ENCODE measurements around the gene PFN1.

Gene PFN1

GRCh38 chr17:4903051-4903818, 45.1 kb downstream of the PFN1 start, which contains the start of gene CHRNE:
Gene CHRNE (minus strand): TSS chr17:4903098. CDS start chr17:4903063, 35 bp downstream.
- no peaks in the 10 kb centered on the region for H3K36me3 ChIP-seq (ENCODE audit: control insufficient read depth in 2 of 2, insufficient read depth in 2 of 2, low read length in 2 of 2)
- peaks cover 21 to 29% of the 10 kb centered on the region in 2 donors for H3K4me1 ChIP-seq (ENCODE audit: control insufficient read depth in 2 of 2, insufficient read depth in 2 of 2, low read length in 2 of 2)
- peaks cover 4 to 13% of the 10 kb centered on the region in 2 donors for H3K27me3 ChIP-seq (ENCODE audit: control insufficient read depth in 2 of 2, insufficient read depth in 2 of 2, low read length in 2 of 2)
- H3K9me3 ChIP-seq (ENCODE audit: control insufficient read depth in 2 of 2, low read length in 2 of 2), result no peaks in the 10 kb centered on the region
- no peak within 1 kb of the TSS for H3K9ac ChIP-seq (ENCODE audit: low read depth in 1 of 2, low read length in 2 of 2)
- peak within 1 kb of the TSS in 1 of 2 donors; percentile 45 for H3K4me3 ChIP-seq (ENCODE audit: low read length in 2 of 2)
- peak within 1 kb of the TSS in 1 of 2 donors; percentile 44 for H3K27ac ChIP-seq (ENCODE audit: low read depth in 2 of 2, low read length in 2 of 2)

GRCh38 chr17:4902540-4902939, 45.8 kb downstream of the PFN1 start:
- Histone ChIP-seq H3K4me3 (ENCODE audit: low read length in 2 of 2) (no peak overlapping the region), H3K36me3 (ENCODE audit: control insufficient read depth in 2 of 2, insufficient read depth in 2 of 2, low read length in 2 of 2) (no peaks in the 10 kb centered on the region), H3K4me1 (ENCODE audit: control insufficient read depth in 2 of 2, insufficient read depth in 2 of 2, low read length in 2 of 2) (peaks cover 21 to 29% of the 10 kb centered on the region in 2 donors), H3K9me3 (ENCODE audit: control insufficient read depth in 2 of 2, low read length in 2 of 2) (no peaks in the 10 kb centered on the region), H3K27me3 (ENCODE audit: control insufficient read depth in 2 of 2, insufficient read depth in 2 of 2, low read length in 2 of 2) (peaks cover 4 to 13% of the 10 kb centered on the region in 2 donors), H3K9ac (ENCODE audit: low read depth in 1 of 2, low read length in 2 of 2) (no peak overlapping the region), H3K27ac (ENCODE audit: low read depth in 2 of 2, low read length in 2 of 2) (peak overlapping the region in 1 of 2 donors; percentile 44)

GRCh38 chr17:4901648-4902344, 46.5 kb downstream of the PFN1 start:
- Histone ChIP-seq H3K9me3 (ENCODE audit: control insufficient read depth in 2 of 2, low read length in 2 of 2) (no peaks in the 10 kb centered on the region), H3K9ac (ENCODE audit: low read depth in 1 of 2, low read length in 2 of 2) (no peak overlapping the region), H3K36me3 (ENCODE audit: control insufficient read depth in 2 of 2, insufficient read depth in 2 of 2, low read length in 2 of 2) (peaks cover 1 to 6% of the 10 kb centered on the region in 2 donors), H3K4me3 (ENCODE audit: low read length in 2 of 2) (no peak overlapping the region), H3K4me1 (ENCODE audit: control insufficient read depth in 2 of 2, insufficient read depth in 2 of 2, low read length in 2 of 2) (peaks cover 21 to 29% of the 10 kb centered on the region in 2 donors), H3K27me3 (ENCODE audit: control insufficient read depth in 2 of 2, insufficient read depth in 2 of 2, low read length in 2 of 2) (peaks cover 4 to 13% of the 10 kb centered on the region in 2 donors), H3K27ac (ENCODE audit: low read depth in 2 of 2, low read length in 2 of 2) (peak overlapping the region in 1 of 2 donors; percentile 43)

GRCh38 chr17:4901108-4901647, 47.2 kb downstream of the PFN1 start:
- Histone ChIP-seq H3K9me3 (ENCODE audit: control insufficient read depth in 2 of 2, low read length in 2 of 2) (no peaks in the 10 kb centered on the region), H3K4me1 (ENCODE audit: control insufficient read depth in 2 of 2, insufficient read depth in 2 of 2, low read length in 2 of 2) (peaks cover 21 to 29% of the 10 kb centered on the region in 2 donors), H3K9ac (ENCODE audit: low read depth in 1 of 2, low read length in 2 of 2) (no peak overlapping the region), H3K36me3 (ENCODE audit: control insufficient read depth in 2 of 2, insufficient read depth in 2 of 2, low read length in 2 of 2) (peaks cover 7 to 12% of the 10 kb centered on the region in 2 donors), H3K4me3 (ENCODE audit: low read length in 2 of 2) (peak overlapping the region in 1 of 2 donors; percentile 80), H3K27ac (ENCODE audit: low read depth in 2 of 2, low read length in 2 of 2) (peak overlapping the region in 1 of 2 donors; percentile 1), H3K27me3 (ENCODE audit: control insufficient read depth in 2 of 2, insufficient read depth in 2 of 2, low read length in 2 of 2) (peaks cover 4 to 13% of the 10 kb centered on the region in 2 donors)

GRCh38 chr17:4900231-4901107, 47.9 kb downstream of the PFN1 start:
- H3K9me3 ChIP-seq (ENCODE audit: control insufficient read depth in 2 of 2, low read length in 2 of 2), result no peaks in the 10 kb centered on the region
- H3K36me3 ChIP-seq (ENCODE audit: control insufficient read depth in 2 of 2, insufficient read depth in 2 of 2, low read length in 2 of 2), result peaks cover 15 to 19% of the 10 kb centered on the region in 2 donors
- H3K27ac ChIP-seq (ENCODE audit: low read depth in 2 of 2, low read length in 2 of 2), result peak overlapping the region in 1 of 2 donors; percentile 1
- H3K27me3 ChIP-seq (ENCODE audit: control insufficient read depth in 2 of 2, insufficient read depth in 2 of 2, low read length in 2 of 2), result peaks cover 4 to 13% of the 10 kb centered on the region in 2 donors
- H3K4me3 ChIP-seq (ENCODE audit: low read length in 2 of 2), result peak overlapping the region; percentile 69 to 80
- no peak overlapping the region for H3K9ac ChIP-seq (ENCODE audit: low read depth in 1 of 2, low read length in 2 of 2)
- peaks cover 21 to 29% of the 10 kb centered on the region in 2 donors for H3K4me1 ChIP-seq (ENCODE audit: control insufficient read depth in 2 of 2, insufficient read depth in 2 of 2, low read length in 2 of 2)

GRCh38 chr17:4899341-4900230, 48.7 kb downstream of the PFN1 start, which contains the start of gene C17orf107:
Gene C17orf107 (plus strand): TSS chr17:4899536. CDS start chr17:4899763, 227 bp downstream.
- Histone ChIP-seq H3K9me3 (ENCODE audit: control insufficient read depth in 2 of 2, low read length in 2 of 2) (no peaks in the 10 kb centered on the region), H3K27ac (ENCODE audit: low read depth in 2 of 2, low read length in 2 of 2) (peak within 1 kb of the TSS in 1 of 2 donors; percentile 1), H3K9ac (ENCODE audit: low read depth in 1 of 2, low read length in 2 of 2) (peak within 1 kb of the TSS; percentile 72 to 74), H3K4me1 (ENCODE audit: control insufficient read depth in 2 of 2, insufficient read depth in 2 of 2, low read length in 2 of 2) (peaks cover 21 to 29% of the 10 kb centered on the region in 2 donors), H3K27me3 (ENCODE audit: control insufficient read depth in 2 of 2, insufficient read depth in 2 of 2, low read length in 2 of 2) (peaks cover 4 to 9% of the 10 kb centered on the region in 2 donors), H3K4me3 (ENCODE audit: low read length in 2 of 2) (peak within 1 kb of the TSS; percentile 69 to 80), H3K36me3 (ENCODE audit: control insufficient read depth in 2 of 2, insufficient read depth in 2 of 2, low read length in 2 of 2) (peaks cover 23 to 28% of the 10 kb centered on the region in 2 donors)

GRCh38 chr17:4898927-4899326, 49.4 kb downstream of the PFN1 start:
- H3K27me3 ChIP-seq (ENCODE audit: control insufficient read depth in 2 of 2, insufficient read depth in 2 of 2, low read length in 2 of 2), result peaks cover 4 to 5% of the 10 kb centered on the region in 2 donors
- peaks cover 30 to 34% of the 10 kb centered on the region in 2 donors for H3K36me3 ChIP-seq (ENCODE audit: control insufficient read depth in 2 of 2, insufficient read depth in 2 of 2, low read length in 2 of 2)
- no peak overlapping the region for H3K27ac ChIP-seq (ENCODE audit: low read depth in 2 of 2, low read length in 2 of 2)
- peak overlapping the region; percentile 69 to 80 for H3K4me3 ChIP-seq (ENCODE audit: low read length in 2 of 2)
- no peaks in the 10 kb centered on the region for H3K9me3 ChIP-seq (ENCODE audit: control insufficient read depth in 2 of 2, low read length in 2 of 2)
- peaks cover 21 to 29% of the 10 kb centered on the region in 2 donors for H3K4me1 ChIP-seq (ENCODE audit: control insufficient read depth in 2 of 2, insufficient read depth in 2 of 2, low read length in 2 of 2)
- peak overlapping the region; percentile 28 to 72 for H3K9ac ChIP-seq (ENCODE audit: low read depth in 1 of 2, low read length in 2 of 2)

- peak overlapping the region in 1 of 2 donors; percentile 7 for H3K4me3 ChIP-seq (ENCODE audit: low read length in 2 of 2)
- peaks cover 36 to 40% of the 10 kb centered on the region in 2 donors for H3K36me3 ChIP-seq (ENCODE audit: control insufficient read depth in 2 of 2, insufficient read depth in 2 of 2, low read length in 2 of 2)
- no peak overlapping the region for H3K27ac ChIP-seq (ENCODE audit: low read depth in 2 of 2, low read length in 2 of 2)
- H3K9ac ChIP-seq (ENCODE audit: low read depth in 1 of 2, low read length in 2 of 2), result no peak overlapping the region
- peaks cover 4 to 5% of the 10 kb centered on the region in 2 donors for H3K27me3 ChIP-seq (ENCODE audit: control insufficient read depth in 2 of 2, insufficient read depth in 2 of 2, low read length in 2 of 2)
- peaks cover 18 to 27% of the 10 kb centered on the region in 2 donors for H3K4me1 ChIP-seq (ENCODE audit: control insufficient read depth in 2 of 2, insufficient read depth in 2 of 2, low read length in 2 of 2)
- no peaks in the 10 kb centered on the region for H3K9me3 ChIP-seq (ENCODE audit: control insufficient read depth in 2 of 2, low read length in 2 of 2)
These were observed 50.0 kb downstream of the PFN1 start for GRCh38 chr17:4898351-4898750.

Data from mucosa of rectum (tissue), 2 donors.